A549 treated with DMSO at 1 μM for 4 hours (cell line): ENCODE measurements around the gene CCDC191. TPM values are rescaled to one million over a fixed set of nuclear protein-coding genes. Genes with fewer than 3 reads are reported as not detected.

Source experiments
- total RNA-seq: library from RNA; stranded (reverse); fragments of 200-300 nt; extraction: Qiagen RNA extraction; gene quantifications from 5 replicates; pipeline ENCODE4 v1.2.3, GENCODE V29; 2022; ENCODE audit warnings: low read depth

The CCDC191 gene, protein sequence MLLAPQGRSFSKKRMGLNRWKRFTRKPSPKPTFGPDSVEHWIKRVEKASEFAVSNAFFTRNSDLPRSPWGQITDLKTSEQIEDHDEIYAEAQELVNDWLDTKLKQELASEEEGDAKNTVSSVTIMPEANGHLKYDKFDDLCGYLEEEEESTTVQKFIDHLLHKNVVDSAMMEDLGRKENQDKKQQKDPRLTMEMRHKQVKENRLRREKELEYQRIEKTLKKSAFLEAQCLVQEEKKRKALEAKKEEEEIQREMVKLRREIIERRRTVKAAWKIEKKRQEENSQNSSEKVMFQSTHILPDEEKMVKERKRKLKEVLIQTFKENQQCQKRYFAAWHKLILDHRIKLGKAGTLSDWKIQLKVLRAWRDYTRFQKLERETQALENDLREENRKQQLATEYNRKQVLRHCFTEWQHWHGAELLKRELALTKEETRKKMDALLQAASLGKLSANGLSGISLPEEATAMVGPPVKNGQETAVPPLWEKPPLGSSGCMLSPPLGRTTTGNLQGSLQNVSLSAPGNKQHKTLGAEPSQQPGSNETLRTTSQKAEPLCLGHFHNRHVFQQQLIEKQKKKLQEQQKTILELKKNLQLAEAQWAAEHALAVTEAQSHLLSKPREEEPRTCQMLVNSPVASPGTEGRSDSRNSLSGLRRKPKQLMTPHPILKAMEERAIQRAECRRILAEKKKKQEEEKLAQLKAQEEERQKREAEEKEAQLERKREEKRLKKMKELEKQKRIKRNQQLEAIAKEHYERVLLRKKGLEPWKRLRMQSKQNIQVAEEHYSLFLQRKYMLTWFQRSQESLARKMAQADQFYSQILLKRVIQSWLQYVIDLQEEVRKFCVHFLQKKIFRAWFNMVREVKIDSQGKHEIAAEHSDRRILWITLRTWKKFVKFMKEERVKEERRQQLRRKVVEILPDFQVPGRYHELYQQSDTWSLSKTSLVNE
- 1.4 to 2.2 TPM (median 2.2 TPM) in 5 replicates for total RNA-seq

GRCh38 chr3:114056130-114057010 lies at the start of gene CCDC191, which contains the start of gene QTRT2:
Gene CCDC191 (minus strand): TSS chr3:114056526. CDS start chr3:114056466, 60 bp downstream.
Gene QTRT2 (plus strand): TSS chr3:114056737. CDS start chr3:114065258, 8,521 bp downstream.

GRCh38 chr3:113947372-113948014 lies 108.8 kb downstream of the CCDC191 start, which contains the start of gene ZDHHC23:
Gene ZDHHC23 (plus strand): TSS chr3:113948013. CDS start chr3:113948803, 790 bp downstream.

Other genes starting within 250 kb of the CCDC191 start
- gene GRAMD1C, start 217.7 kb downstream of the CCDC191 start, total RNA-seq = 0.31 to 1.4 TPM (median 0.71 TPM) in 5 replicates
- gene ZDHHC23, start 108.5 kb downstream of the CCDC191 start, total RNA-seq = 2.2 to 4.3 TPM (median 3.6 TPM) in 5 replicates
- gene QTRT2, start 211 bp upstream of the CCDC191 start, total RNA-seq = 25.5 to 29.7 TPM (median 28.7 TPM) in 5 replicates
- not detected in 5 replicates for gene DRD3, start 122.5 kb upstream of the CCDC191 start, total RNA-seq
- not detected in 5 replicates for gene ZNF80, start 181.1 kb upstream of the CCDC191 start, total RNA-seq
- gene TIGIT, start 237.5 kb upstream of the CCDC191 start, total RNA-seq = not detected in 5 replicates